ENCODE results near the gene MYRIP. TPM values are rescaled to one million over a fixed set of nuclear protein-coding genes. Genes with fewer than 3 reads are reported as not detected.

Gene MYRIP
- total RNA-seq, 1 experiment from 2014 or later, result 0.44 TPM

DNA sequence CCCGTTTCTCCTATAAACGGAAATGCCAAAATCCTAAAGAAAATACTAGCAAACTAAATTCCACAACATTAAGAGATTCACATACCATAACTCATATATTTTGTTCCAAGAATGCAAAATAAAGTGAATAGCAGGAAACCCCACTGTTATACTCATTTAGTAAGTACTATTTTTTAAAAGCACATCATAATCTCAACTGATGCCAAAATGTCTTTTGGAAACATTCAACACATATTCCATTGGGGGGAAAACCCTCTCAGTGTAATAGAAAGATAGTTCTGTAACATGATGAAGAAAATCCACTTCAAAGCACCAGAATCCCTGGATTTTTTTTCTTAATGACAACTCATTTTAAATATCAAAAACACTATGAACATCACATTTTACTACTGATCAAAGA lies 407.1 kb downstream of the MYRIP start:
- ATAC-seq (no peak), DNase-seq (ENCODE audit: low read depth, low spot score) (no peak)
- no peaks in the 10 kb centered on the region for H3K9me2 ChIP-seq (ENCODE audit: insufficient read depth)
- ChIA-PET RAD21 (ENCODE audit: low non-redundant PET in 1 of 2, low total read pairs in 2 of 2, uncharacterized antibody in 2 of 2, unreplicated experiment in 2 of 2) (no interaction called here), POLR2A (no interaction called here), CTCF (no interaction called here)
- H3K4me3 ChIP-seq (replicated peaks in 1 of 2; ENCODE audit: low read depth in 1 of 2, low read length in 2 of 2), result no peak overlapping the region
- intact Hi-C loops (cut with micrococcal nuclease), result no loop called here
- no peaks in the 10 kb centered on the region for H3K27me3 ChIP-seq (ENCODE audit: insufficient read depth, low read length)
- no peak for TF ChIP-seq EGR1 (IDR thresholded peaks at IDR 0.05; ENCODE audit: low read depth)
- TF ChIP-seq JUND (IDR thresholded peaks at IDR 0.05), result no peak
- no peak for TF ChIP-seq TCF7L2 (IDR thresholded peaks at IDR 0.05; ENCODE audit: borderline replicate concordance, extremely low read depth, insufficient read depth, insufficient read length)
- TF ChIP-seq, protein P1, sequence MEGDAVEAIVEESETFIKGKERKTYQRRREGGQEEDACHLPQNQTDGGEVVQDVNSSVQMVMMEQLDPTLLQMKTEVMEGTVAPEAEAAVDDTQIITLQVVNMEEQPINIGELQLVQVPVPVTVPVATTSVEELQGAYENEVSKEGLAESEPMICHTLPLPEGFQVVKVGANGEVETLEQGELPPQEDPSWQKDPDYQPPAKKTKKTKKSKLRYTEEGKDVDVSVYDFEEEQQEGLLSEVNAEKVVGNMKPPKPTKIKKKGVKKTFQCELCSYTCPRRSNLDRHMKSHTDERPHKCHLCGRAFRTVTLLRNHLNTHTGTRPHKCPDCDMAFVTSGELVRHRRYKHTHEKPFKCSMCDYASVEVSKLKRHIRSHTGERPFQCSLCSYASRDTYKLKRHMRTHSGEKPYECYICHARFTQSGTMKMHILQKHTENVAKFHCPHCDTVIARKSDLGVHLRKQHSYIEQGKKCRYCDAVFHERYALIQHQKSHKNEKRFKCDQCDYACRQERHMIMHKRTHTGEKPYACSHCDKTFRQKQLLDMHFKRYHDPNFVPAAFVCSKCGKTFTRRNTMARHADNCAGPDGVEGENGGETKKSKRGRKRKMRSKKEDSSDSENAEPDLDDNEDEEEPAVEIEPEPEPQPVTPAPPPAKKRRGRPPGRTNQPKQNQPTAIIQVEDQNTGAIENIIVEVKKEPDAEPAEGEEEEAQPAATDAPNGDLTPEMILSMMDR (IDR thresholded peaks at IDR 0.05 in 2 of 3, conservative IDR thresholded peaks at IDR 0.05 in 1 of 3; ENCODE audit: borderline replicate concordance in 1 of 3, insufficient read depth in 1 of 3, low read depth in 2 of 3, low read length in 2 of 3), result no peak
- TF ChIP-seq CEBPB (IDR thresholded peaks at IDR 0.05; ENCODE audit: low read depth), result no peak
- TF ChIP-seq CBX3 (IDR thresholded peaks at IDR 0.05; ENCODE audit: low read depth), result no peak
- TF ChIP-seq ELF1 (IDR thresholded peaks at IDR 0.05; ENCODE audit: borderline replicate concordance, low read depth), result no peak
- TF ChIP-seq, protein P2, sequence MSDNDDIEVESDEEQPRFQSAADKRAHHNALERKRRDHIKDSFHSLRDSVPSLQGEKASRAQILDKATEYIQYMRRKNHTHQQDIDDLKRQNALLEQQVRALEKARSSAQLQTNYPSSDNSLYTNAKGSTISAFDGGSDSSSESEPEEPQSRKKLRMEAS (IDR thresholded peaks at IDR 0.05), result no peak
- TF ChIP-seq, protein P3, sequence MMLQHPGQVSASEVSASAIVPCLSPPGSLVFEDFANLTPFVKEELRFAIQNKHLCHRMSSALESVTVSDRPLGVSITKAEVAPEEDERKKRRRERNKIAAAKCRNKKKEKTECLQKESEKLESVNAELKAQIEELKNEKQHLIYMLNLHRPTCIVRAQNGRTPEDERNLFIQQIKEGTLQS (IDR thresholded peaks at IDR 0.05), result no peak
- TF ChIP-seq POLR2A (IDR thresholded peaks at IDR 0.05; ENCODE audit: borderline replicate concordance, extremely low read depth, insufficient read depth, insufficient read length), result no peak
- TF ChIP-seq, protein P4, sequence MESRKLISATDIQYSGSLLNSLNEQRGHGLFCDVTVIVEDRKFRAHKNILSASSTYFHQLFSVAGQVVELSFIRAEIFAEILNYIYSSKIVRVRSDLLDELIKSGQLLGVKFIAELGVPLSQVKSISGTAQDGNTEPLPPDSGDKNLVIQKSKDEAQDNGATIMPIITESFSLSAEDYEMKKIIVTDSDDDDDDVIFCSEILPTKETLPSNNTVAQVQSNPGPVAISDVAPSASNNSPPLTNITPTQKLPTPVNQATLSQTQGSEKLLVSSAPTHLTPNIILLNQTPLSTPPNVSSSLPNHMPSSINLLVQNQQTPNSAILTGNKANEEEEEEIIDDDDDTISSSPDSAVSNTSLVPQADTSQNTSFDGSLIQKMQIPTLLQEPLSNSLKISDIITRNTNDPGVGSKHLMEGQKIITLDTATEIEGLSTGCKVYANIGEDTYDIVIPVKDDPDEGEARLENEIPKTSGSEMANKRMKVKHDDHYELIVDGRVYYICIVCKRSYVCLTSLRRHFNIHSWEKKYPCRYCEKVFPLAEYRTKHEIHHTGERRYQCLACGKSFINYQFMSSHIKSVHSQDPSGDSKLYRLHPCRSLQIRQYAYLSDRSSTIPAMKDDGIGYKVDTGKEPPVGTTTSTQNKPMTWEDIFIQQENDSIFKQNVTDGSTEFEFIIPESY (IDR thresholded peaks at IDR 0.05; ENCODE audit: extremely low read depth, insufficient replicate concordance, low read length), result no peak
- no peak for TF ChIP-seq SP1 (IDR thresholded peaks at IDR 0.05; ENCODE audit: low read depth)
- H3K4me1 ChIP-seq (ENCODE audit: control insufficient read depth in 1 of 2, insufficient read depth in 2 of 2, low read length in 2 of 2), result 0 out of 4 replicates have a peak, but pooled peaks cover 0 to 3% of the 10 kb centered on the region in 2 experiments
- H3K4me2 ChIP-seq (ENCODE audit: low read length), result no peak overlapping the region
- no peaks in the 10 kb centered on the region for H3K79me2 ChIP-seq (ENCODE audit: insufficient read depth, low read length)
- no peaks in the 10 kb centered on the region for H3K36me3 ChIP-seq (ENCODE audit: control insufficient read depth in 1 of 2, insufficient read depth in 2 of 2, low read length in 2 of 2)
- H3K9ac ChIP-seq (ENCODE audit: low read length), result no peak overlapping the region
- H3K27ac ChIP-seq (ENCODE audit: low read depth, low read length), result no peak overlapping the region
- H3K9me3 ChIP-seq (ENCODE audit: control insufficient read depth in 1 of 2, insufficient read depth in 1 of 2, low read depth in 1 of 2, low read length in 2 of 2), result no peaks in the 10 kb centered on the region
- no peaks in the 10 kb centered on the region for H4K20me1 ChIP-seq (ENCODE audit: insufficient read depth)
- no TSS peak for BruUV-seq (replicated peaks)
- no peak overlapping the region for H2AFZ ChIP-seq (ENCODE audit: low read depth, low read length, poor library complexity, severe bottlenecking)

Measured in HCT116 (cell line).